ENCODE measurements around the gene NUP133. TPM values are rescaled to one million over a fixed set of nuclear protein-coding genes. Genes with fewer than 3 reads are reported as not detected.

The NUP133 gene
- total and polyA plus RNA-seq, 10 donors = 15.3 to 42.8 (median 34.7) TPM

- no peak for DNase-seq
- H3K27me3 ChIP-seq (replicated peaks in 1 of 7) = no peaks in the 10 kb centered on the region
- H3K4me3 ChIP-seq = no peak overlapping the region
Measured at GRCh38 chr1:229553621-229554130, 45.5 kb upstream of the NUP133 start.

GRCh38 chr1:229552732-229553131 is 44.6 kb upstream of the NUP133 start:
- Histone ChIP-seq H3K4me1 (peaks cover 6 to 68% (median 51%) of the 10 kb centered on the region in 6 donors), H3K4me3 (no peak overlapping the region), H3K27me3 (replicated peaks in 1 of 7) (no peaks in the 10 kb centered on the region), H3K27ac (peak overlapping the region in 1 of 8 donors; percentile 11), H3K9me3 (no peaks in the 10 kb centered on the region), H3K36me3 (peaks cover 0 to 18% (median 8%) of the 10 kb centered on the region in 6 donors)
- intact Hi-C loops (cut with DNase I; ENCODE audit: low total_unique reads) = no loop called here
- no peak for DNase-seq
- TF ChIP-seq POLR2AphosphoS5 (IDR thresholded peaks at IDR 0.05) (no peak), CTCF (IDR thresholded peaks at IDR 0.05 in 8 of 11, conservative IDR thresholded peaks at IDR 0.05 in 3 of 11) (no peak), POLR2A (IDR thresholded peaks at IDR 0.05) (no peak)
- WGBS, 5 donors = 64 to 76% (median 67%) methylated on average over 5 of the region's 5 CpGs

More at GRCh38 chr1:229553621-229554130, 45.5 kb upstream of the NUP133 start:
- WGBS, 5 donors = 69 to 89% (median 83%) methylated on average over 7 of the region's 7 CpGs
- H3K36me3 ChIP-seq = peaks cover 0 to 8% (median 4%) of the 10 kb centered on the region in 6 donors
- intact Hi-C loops (cut with DNase I; ENCODE audit: low total_unique reads) = no loop called here
- peaks cover 6 to 70% (median 53%) of the 10 kb centered on the region in 6 donors for H3K4me1 ChIP-seq
- no peak overlapping the region for H3K27ac ChIP-seq
- no peaks in the 10 kb centered on the region for H3K9me3 ChIP-seq
- TF ChIP-seq CTCF (IDR thresholded peaks at IDR 0.05 in 8 of 11, conservative IDR thresholded peaks at IDR 0.05 in 3 of 11) (no peak), POLR2AphosphoS5 (IDR thresholded peaks at IDR 0.05) (no peak), POLR2A (IDR thresholded peaks at IDR 0.05) (no peak)

- H3K27me3 ChIP-seq (replicated peaks in 1 of 7) = no peaks in the 10 kb centered on the region
- no peak for DNase-seq
- peaks cover 0 to 35% (median 21%) of the 10 kb centered on the region in 6 donors for H3K36me3 ChIP-seq
- 88 to 96% (median 90%) methylated on average over 3 of the region's 3 CpGs for WGBS, 5 donors
- H3K9me3 ChIP-seq = no peaks in the 10 kb centered on the region
- no peak overlapping the region for H3K27ac ChIP-seq
- H3K4me1 ChIP-seq = peaks cover 0 to 51% (median 34%) of the 10 kb centered on the region in 6 donors
- intact Hi-C loops (cut with DNase I; ENCODE audit: low total_unique reads) = no loop called here
- TF ChIP-seq CTCF (IDR thresholded peaks at IDR 0.05 in 8 of 11, conservative IDR thresholded peaks at IDR 0.05 in 3 of 11) = no peak
- TF ChIP-seq POLR2A (IDR thresholded peaks at IDR 0.05) = no peak
- no peak for TF ChIP-seq POLR2AphosphoS5 (IDR thresholded peaks at IDR 0.05)
- H3K4me3 ChIP-seq = no peak overlapping the region
Measured at GRCh38 chr1:229550812-229551567, 42.8 kb upstream of the NUP133 start.

- 97 to 98% (median 97%) methylated on average over 7 of the region's 7 CpGs for WGBS, 5 donors
Measured at GRCh38 chr1:229547542-229547941, 39.4 kb upstream of the NUP133 start.

More at GRCh38 chr1:229547542-229547941, 39.4 kb upstream of the NUP133 start:
- Histone ChIP-seq H3K27ac (no peak overlapping the region), H3K9me3 (no peaks in the 10 kb centered on the region), H3K27me3 (replicated peaks in 1 of 7) (no peaks in the 10 kb centered on the region), H3K4me1 (peaks cover 0 to 18% (median 9%) of the 10 kb centered on the region in 6 donors), H3K36me3 (peaks cover 0 to 70% (median 31%) of the 10 kb centered on the region in 6 donors), H3K4me3 (no peak overlapping the region)
- intact Hi-C loops (cut with DNase I; ENCODE audit: low total_unique reads) = no loop called here
- DNase-seq = no peak
- no peak for TF ChIP-seq CTCF (IDR thresholded peaks at IDR 0.05 in 8 of 11, conservative IDR thresholded peaks at IDR 0.05 in 3 of 11)
- no peak for TF ChIP-seq POLR2A (IDR thresholded peaks at IDR 0.05)
- no peak for TF ChIP-seq POLR2AphosphoS5 (IDR thresholded peaks at IDR 0.05)
